Measurements from ENCODE around the gene ALK.

GRCh38 chr2:29482348-29482747 is 439.0 kb downstream of the ALK start:
- no peak for TF ChIP-seq CTCF (IDR thresholded peaks at IDR 0.05)
- TF ChIP-seq POLR2AphosphoS5 (IDR thresholded peaks at IDR 0.05), result no peak
- TF ChIP-seq POLR2A (IDR thresholded peaks at IDR 0.05), result no peak

Data from sigmoid colon (tissue), 4 donors.